B cell (primary cell): Measurements from ENCODE around the gene ASIP. TPM values are rescaled to one million over a fixed set of nuclear protein-coding genes. Genes with fewer than 3 reads are reported as not detected.
A peak's percentile ranks its signal among the peaks of the same experiment; 100 is the strongest.

ENCODE experiments used
- ATAC-seq: fragments of 200-7000 bp; cut with Tn5 transposase; one replicate; pipeline ENCODE4 v1.10.0; 2021; ENCODE audit warnings: low read depth, mild to moderate bottlenecking, moderate number of reproducible peaks, moderate library complexity
- CTCF ChIA-PET: fragments of 350-600 bp; sonication (Branson Sonifier 250); formaldehyde crosslinking; loops from one replicate; lab custom pipeline; 2021; ENCODE audit warnings: antibody characterized with exemption, inconsistent platforms; lab: Charles Lee
- POLR2A ChIA-PET: fragments of 350-600 bp; sonication (Branson Sonifier 250); formaldehyde crosslinking; loops from one replicate; lab custom pipeline; 2021; ENCODE audit warnings: antibody characterized with exemption; lab: Charles Lee
- DNase-seq: peaks from one replicate; pipeline ENCODE4 v3.0.0; 2013
- H2AFZ ChIP-seq: 2 replicates; pipeline ENCODE4 v1.6.1; 2012; ENCODE audit warnings: mild to moderate bottlenecking, low read depth, low read length; ENCODE audit not compliant: insufficient read depth, poor library complexity, severe bottlenecking
- H3K27ac ChIP-seq, 2 donors: 1 replicate in 1 of 2; 2 replicates in 1 of 2; pipeline ENCODE4 v1.5.1; 2012 to 2013; ENCODE audit warnings: low read length in 2 of 2, mild to moderate bottlenecking in 2 of 2, moderate library complexity in 1 of 2
- H3K27me3 ChIP-seq, 4 experiments: fragments of 200-600 bp in 1 of 4; sonication (generic) in 1 of 4; replicated peaks in 1 of 4; 1 replicate in 2 of 4; 2 replicates in 2 of 4; pipeline versions ENCODE4 v1.6.1 to v1.7.0; 2013 to 2016; ENCODE audit warnings: low read length in 3 of 4, mild to moderate bottlenecking in 2 of 4, mixed read lengths in 1 of 4, moderate library complexity in 1 of 4; ENCODE audit not compliant: insufficient read depth in 4 of 4, control insufficient read depth in 3 of 4; ENCODE audit errors: control extremely low read depth in 1 of 4
- H3K36me3 ChIP-seq, 2 experiments: replicated peaks in 1 of 2; 1 replicate in 1 of 2; 2 replicates in 1 of 2; pipeline versions ENCODE4 v1.6.1 to v1.7.1; 2013; ENCODE audit warnings: low read length in 1 of 2; ENCODE audit not compliant: insufficient read depth in 2 of 2, control insufficient read depth in 1 of 2; ENCODE audit errors: control extremely low read depth in 1 of 2, extremely low read depth in 1 of 2
- H3K4me1 ChIP-seq, 2 donors: fragments of 200-600 bp in 1 of 2; sonication (generic) in 1 of 2; 1 replicate in 1 of 2; 2 replicates in 1 of 2; pipeline versions ENCODE4 v1.5.1 to v1.6.1; 2013 to 2017; ENCODE audit warnings: low read length in 2 of 2; ENCODE audit not compliant: control insufficient read depth in 2 of 2, insufficient read depth in 2 of 2
- H3K4me2 ChIP-seq: replicated peaks from 2 replicates; pipeline ENCODE3; 2012; ENCODE audit warnings: mild to moderate bottlenecking, low read depth, low read length; ENCODE audit not compliant: poor library complexity, severe bottlenecking
- H3K4me3 ChIP-seq, 5 experiments: fragments of 200-600 bp in 1 of 5; sonication (generic) in 1 of 5; 1 replicate in 3 of 5; 2 replicates in 2 of 5; pipeline versions ENCODE4 v1.5.1 to v1.7.0; 2011 to 2016; ENCODE audit warnings: low read length in 4 of 5, mild to moderate bottlenecking in 4 of 5, low read depth in 2 of 5, control low read depth in 1 of 5, moderate library complexity in 1 of 5; ENCODE audit not compliant: insufficient read depth in 1 of 5; ENCODE audit errors: control extremely low read depth in 1 of 5, extremely low read depth in 1 of 5
- H3K79me2 ChIP-seq: fragments of 200-600 bp; sonication (generic); one replicate; pipeline ENCODE4 v1.6.0; 2016; ENCODE audit warnings: low read length; ENCODE audit not compliant: control insufficient read depth, insufficient read depth
- H3K9ac ChIP-seq: fragments of 200-600 bp; sonication (generic); 2 replicates; pipeline ENCODE4 v1.6.1; 2017; ENCODE audit warnings: mild to moderate bottlenecking, low read length, moderate library complexity
- H3K9me3 ChIP-seq, 3 donors: one replicate each; pipeline versions ENCODE4 v1.6.1 to v1.7.1; 2013; ENCODE audit warnings: low read length in 2 of 3; ENCODE audit not compliant: control insufficient read depth in 2 of 3, insufficient read depth in 1 of 3; ENCODE audit errors: control extremely low read depth in 1 of 3
- H4K20me1 ChIP-seq: 2 replicates; pipeline ENCODE4 v1.6.0; 2012; ENCODE audit warnings: mild to moderate bottlenecking, low read length; ENCODE audit not compliant: insufficient read depth, control insufficient read depth, poor library complexity, severe bottlenecking
- H3K27ac Mint-ChIP-seq: one replicate; pipeline ENCODE4 v1.8.0; 2021; ENCODE audit warnings: mixed read lengths
- H3K27me3 Mint-ChIP-seq: one replicate; pipeline ENCODE4 v1.8.0; 2021; ENCODE audit warnings: mixed read lengths
- H3K4me1 Mint-ChIP-seq: one replicate; pipeline ENCODE4 v1.8.0; 2021; ENCODE audit warnings: mixed read lengths
- H3K4me3 Mint-ChIP-seq: one replicate; pipeline ENCODE4 v1.8.0; 2021; ENCODE audit warnings: mixed read lengths
- H3K9me3 Mint-ChIP-seq: one replicate; pipeline ENCODE4 v1.8.0; 2022; ENCODE audit warnings: mixed read lengths; ENCODE audit not compliant: insufficient read depth
- EZH2 ChIP-seq: IDR thresholded peaks from 2 replicates; pipeline ENCODE4 v1.6.1; 2012; ENCODE audit warnings: borderline replicate concordance, low read depth, mild to moderate bottlenecking, moderate library complexity, low read length; ENCODE audit not compliant: insufficient read depth, poor library complexity, severe bottlenecking
- WGBS: methylation state at CpG from one replicate; pipeline ENCODE4 v1.1.5; 2013; ENCODE audit warnings: missing lambda C conversion rate; ENCODE audit not compliant: insufficient coverage; 5-methylcytosine and 5-hydroxymethylcytosine counted together
- intact Hi-C: fragments of 100-400 bp; cut with micrococcal nuclease; formaldehyde crosslinking; loops from one replicate; pipeline ENCODE4 v1.10.0; 2022
- polyA plus RNA-seq: library from polyadenylated mRNA; depleted of rRNA; stranded (reverse); fragments of >200 nt; gene quantifications from 2 replicates; pipeline ENCODE4 v1.2.3, GENCODE V29; 2012
- total RNA-seq, 2 donors: library from RNA; stranded (reverse); fragments of 120-200 nt in 1 of 2; gene quantifications; 1 replicate in 1 of 2; 2 replicates in 1 of 2; pipeline versions ENCODE4 v1.2.3 to v1.2.4, GENCODE V29; 2013 to 2022
- TF ChIP-seq, protein P1 (sequence below): fragments of 200-600 bp; IDR thresholded peaks from one replicate; pipeline ENCODE4 v1.8.0; 2022; ENCODE audit warnings: antibody characterized with exemption, mild to moderate bottlenecking

Gene ASIP
- total and polyA plus RNA-seq, 2 donors (not counting 1 experiment from before 2014, with no cell fraction given), result 0.24 TPM; not detected in 1

DNA sequence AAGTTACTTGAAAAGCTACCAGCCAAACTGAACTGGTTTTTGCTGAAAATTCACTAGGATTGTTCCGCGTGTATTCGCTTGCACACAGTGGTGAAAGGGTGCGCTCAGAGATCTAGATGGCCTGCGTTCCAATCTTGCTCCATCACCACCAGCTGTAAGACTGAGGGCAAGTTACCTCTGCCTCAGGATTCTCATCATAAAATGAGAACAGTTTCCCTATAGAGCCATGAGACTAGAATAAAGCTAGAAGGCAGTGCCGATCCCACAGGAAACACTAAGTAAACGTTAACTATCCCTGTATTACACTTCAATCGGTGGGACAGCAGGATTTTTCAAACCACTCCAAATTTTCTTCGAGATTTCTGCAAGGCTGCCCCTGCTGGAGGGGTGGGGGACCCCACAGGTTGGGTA, 61.1 kb downstream of the ASIP start:
- 53% methylated on average over 7 of the region's 9 CpGs for WGBS
- no peaks in the 10 kb centered on the region for H4K20me1 ChIP-seq
- Mint-ChIP-seq H3K4me3 (peak overlapping the region; percentile 97), H3K4me1 (peaks cover 19% of the 10 kb centered on the region), H3K27me3 (no peaks in the 10 kb centered on the region), H3K9me3 (no peaks in the 10 kb centered on the region), H3K27ac (peak overlapping the region; percentile 74)
- H3K9ac ChIP-seq, result peak overlapping the region; percentile 90
- peak; percentile 28 for DNase-seq
- H3K4me2 ChIP-seq, result peak overlapping the region; percentile 82
- TF ChIP-seq, protein P1, sequence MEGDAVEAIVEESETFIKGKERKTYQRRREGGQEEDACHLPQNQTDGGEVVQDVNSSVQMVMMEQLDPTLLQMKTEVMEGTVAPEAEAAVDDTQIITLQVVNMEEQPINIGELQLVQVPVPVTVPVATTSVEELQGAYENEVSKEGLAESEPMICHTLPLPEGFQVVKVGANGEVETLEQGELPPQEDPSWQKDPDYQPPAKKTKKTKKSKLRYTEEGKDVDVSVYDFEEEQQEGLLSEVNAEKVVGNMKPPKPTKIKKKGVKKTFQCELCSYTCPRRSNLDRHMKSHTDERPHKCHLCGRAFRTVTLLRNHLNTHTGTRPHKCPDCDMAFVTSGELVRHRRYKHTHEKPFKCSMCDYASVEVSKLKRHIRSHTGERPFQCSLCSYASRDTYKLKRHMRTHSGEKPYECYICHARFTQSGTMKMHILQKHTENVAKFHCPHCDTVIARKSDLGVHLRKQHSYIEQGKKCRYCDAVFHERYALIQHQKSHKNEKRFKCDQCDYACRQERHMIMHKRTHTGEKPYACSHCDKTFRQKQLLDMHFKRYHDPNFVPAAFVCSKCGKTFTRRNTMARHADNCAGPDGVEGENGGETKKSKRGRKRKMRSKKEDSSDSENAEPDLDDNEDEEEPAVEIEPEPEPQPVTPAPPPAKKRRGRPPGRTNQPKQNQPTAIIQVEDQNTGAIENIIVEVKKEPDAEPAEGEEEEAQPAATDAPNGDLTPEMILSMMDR, result peak; percentile 38
- TF ChIP-seq EZH2, result no peak
- H2AFZ ChIP-seq, result peak overlapping the region; percentile 98
- H3K9me3 ChIP-seq, result no peaks in the 10 kb centered on the region
- no peaks in the 10 kb centered on the region for H3K36me3 ChIP-seq
- ChIA-PET POLR2A (interaction anchor here (1.0 to 1.2 kb wide), 3 partner anchors 11 to 1440 kb away, joined by 3 to 4 read pairs (median 3); partner anchors contain the start of genes EIF2S2 and RBM39), CTCF (interaction anchor here (1.0 to 2.1 kb wide), 9 partner anchors 10 to 467 kb away, joined by 3 to 12 read pairs (median 4); no protein-coding TSS in a partner anchor)
- ATAC-seq, result no peak
- no peaks in the 10 kb centered on the region for H3K27me3 ChIP-seq
- intact Hi-C loops, result loop anchor here (2.0 to 5.0 kb wide), 5 partner anchors 406 to 1240 kb away; partner anchors contain the start of genes EIF6, ERGIC3 and NCOA6
- H3K4me1 ChIP-seq, result peaks cover 4 to 18% of the 10 kb centered on the region in 2 donors
- H3K4me3 ChIP-seq, result peak overlapping the region; percentile 65 to 93 (median 85)
- peak overlapping the region; percentile 57 to 87 for H3K27ac ChIP-seq
- H3K79me2 ChIP-seq, result peaks cover 33% of the 10 kb centered on the region
